ENCODE data around the gene MAGEF1.

The MAGEF1 gene, protein sequence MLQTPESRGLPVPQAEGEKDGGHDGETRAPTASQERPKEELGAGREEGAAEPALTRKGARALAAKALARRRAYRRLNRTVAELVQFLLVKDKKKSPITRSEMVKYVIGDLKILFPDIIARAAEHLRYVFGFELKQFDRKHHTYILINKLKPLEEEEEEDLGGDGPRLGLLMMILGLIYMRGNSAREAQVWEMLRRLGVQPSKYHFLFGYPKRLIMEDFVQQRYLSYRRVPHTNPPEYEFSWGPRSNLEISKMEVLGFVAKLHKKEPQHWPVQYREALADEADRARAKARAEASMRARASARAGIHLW

DNA sequence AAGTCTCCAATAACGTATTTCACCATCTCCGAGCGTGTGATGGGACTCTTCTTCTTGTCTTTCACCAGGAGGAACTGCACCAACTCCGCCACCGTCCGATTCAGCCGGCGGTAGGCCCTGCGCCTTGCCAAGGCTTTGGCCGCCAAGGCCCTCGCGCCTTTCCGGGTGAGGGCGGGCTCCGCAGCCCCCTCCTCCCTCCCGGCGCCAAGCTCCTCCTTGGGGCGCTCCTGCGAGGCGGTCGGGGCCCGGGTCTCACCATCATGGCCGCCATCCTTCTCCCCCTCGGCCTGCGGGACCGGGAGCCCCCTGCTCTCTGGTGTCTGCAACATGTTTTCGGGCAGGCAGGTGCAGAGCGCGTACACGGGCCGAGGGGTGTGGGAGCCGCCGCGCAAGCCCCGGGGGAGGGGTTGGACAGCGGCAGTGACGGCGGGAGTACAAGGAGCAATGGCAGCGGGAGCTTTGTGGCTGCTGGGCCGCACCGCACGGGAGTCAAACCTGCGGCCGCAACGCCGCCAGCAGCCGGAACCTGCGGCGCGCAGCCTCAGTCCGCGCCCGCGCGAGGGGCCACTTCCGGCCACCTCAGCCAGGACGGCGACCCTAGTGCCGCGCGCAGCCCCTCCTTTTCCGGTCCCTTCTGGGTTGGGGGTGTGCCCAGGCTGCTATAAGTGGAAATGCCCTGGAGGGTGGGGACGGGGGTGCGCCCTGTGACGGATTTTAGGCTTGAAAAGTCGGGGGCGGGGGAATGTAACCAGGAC lies at the start of gene MAGEF1:
TSS of gene MAGEF1 (minus strand) at position 572 of the 755 bp plus-strand sequence. CDS start at position 329, 243 bp downstream.
- H3K27ac ChIP-seq = peak within 1 kb of the TSS; percentile 91
- H3K9me3 ChIP-seq = peaks cover 21% of the 10 kb centered on the region
- H3K4me2 ChIP-seq = peak within 1 kb of the TSS; percentile 95
- H3K36me3 ChIP-seq = 0 out of 2 replicates have a peak, but pooled peaks cover 12% of the 10 kb centered on the region
- H3K4me3 ChIP-seq = peak within 1 kb of the TSS; percentile 78
- peaks cover 33% of the 10 kb centered on the region for H3K4me1 ChIP-seq
- no peaks in the 10 kb centered on the region for H4K20me1 ChIP-seq
- peak within 1 kb of the TSS; percentile 82 for H3K9ac ChIP-seq
- no peak for TF ChIP-seq Cebpa-rat (IDR thresholded peaks at IDR 0.05)
- H3K27me3 ChIP-seq = no peaks in the 10 kb centered on the region

GRCh38 chr3:184761075-184761841 lies 49.4 kb upstream of the MAGEF1 start:
- Histone ChIP-seq H3K36me3 (no peaks in the 10 kb centered on the region), H3K4me1 (peaks cover 47% of the 10 kb centered on the region), H3K27ac (no peak overlapping the region), H3K9me3 (no peaks in the 10 kb centered on the region), H3K4me3 (no peak overlapping the region), H3K27me3 (no peaks in the 10 kb centered on the region), H3K9ac (no peak overlapping the region), H4K20me1 (no peaks in the 10 kb centered on the region), H3K4me2 (peak overlapping the region; percentile 42)
- TF ChIP-seq Cebpa-rat (IDR thresholded peaks at IDR 0.05) = no peak

DNA sequence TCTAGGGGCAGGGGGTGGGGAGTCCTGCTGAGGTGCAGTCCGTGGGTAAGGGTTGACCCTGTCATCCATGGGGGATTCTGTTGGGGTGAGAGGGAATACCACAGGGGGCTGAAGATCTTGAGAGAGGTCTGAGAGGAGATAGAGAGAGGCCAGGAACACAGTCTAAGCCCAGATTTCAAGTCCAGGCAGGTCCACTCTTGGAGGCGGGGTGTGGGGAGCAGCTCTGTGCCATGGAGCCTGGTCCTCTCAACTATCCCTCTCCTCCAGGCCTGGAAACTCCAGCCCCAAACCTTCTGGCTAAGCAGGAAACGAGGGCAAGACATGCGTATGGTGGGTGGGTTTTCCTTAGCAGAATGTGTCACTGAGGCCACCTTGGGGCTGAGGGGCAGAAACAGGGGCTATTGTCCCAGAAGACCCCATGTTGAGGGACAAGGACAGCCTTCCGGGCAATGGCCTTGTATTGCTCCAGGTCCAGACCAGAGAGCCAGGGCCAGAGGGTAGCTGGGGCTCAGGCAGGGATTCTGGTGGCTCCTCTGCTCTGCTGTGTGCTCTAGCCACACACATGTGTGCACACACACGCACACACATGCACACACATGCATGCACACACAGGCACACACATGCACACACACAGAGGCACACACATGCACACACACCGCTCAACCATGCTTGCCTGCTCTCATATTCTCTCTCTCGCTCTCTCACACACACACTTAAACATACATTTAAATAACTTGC lies 48.6 kb upstream of the MAGEF1 start:
- Histone ChIP-seq H3K4me1 (peaks cover 47% of the 10 kb centered on the region), H3K9me3 (no peaks in the 10 kb centered on the region), H3K36me3 (no peaks in the 10 kb centered on the region), H3K27ac (no peak overlapping the region), H3K9ac (no peak overlapping the region), H4K20me1 (no peaks in the 10 kb centered on the region), H3K27me3 (no peaks in the 10 kb centered on the region), H3K4me3 (no peak overlapping the region), H3K4me2 (peak overlapping the region; percentile 42; the same call in 1 of the 2 replicates)
- no peak for TF ChIP-seq Cebpa-rat (IDR thresholded peaks at IDR 0.05)

- Histone ChIP-seq H3K9me3 (no peaks in the 10 kb centered on the region), H3K4me2 (no peak overlapping the region), H3K9ac (no peak overlapping the region), H3K36me3 (no peaks in the 10 kb centered on the region), H4K20me1 (no peaks in the 10 kb centered on the region), H3K27ac (no peak overlapping the region), H3K27me3 (no peaks in the 10 kb centered on the region), H3K4me3 (no peak overlapping the region), H3K4me1 (peaks cover 46% of the 10 kb centered on the region)
- no peak for TF ChIP-seq Cebpa-rat (IDR thresholded peaks at IDR 0.05)
Observed at GRCh38 chr3:184759666-184760200, 47.9 kb upstream of the MAGEF1 start.

- Histone ChIP-seq H3K9me3 (no peaks in the 10 kb centered on the region), H3K4me1 (peaks cover 46% of the 10 kb centered on the region), H3K27me3 (no peaks in the 10 kb centered on the region), H3K9ac (no peak overlapping the region), H3K36me3 (no peaks in the 10 kb centered on the region), H3K27ac (no peak overlapping the region), H3K4me2 (no peak overlapping the region), H3K4me3 (no peak overlapping the region), H4K20me1 (no peaks in the 10 kb centered on the region)
- TF ChIP-seq Cebpa-rat (IDR thresholded peaks at IDR 0.05) = no peak
Observed at GRCh38 chr3:184758056-184758455, 46.2 kb upstream of the MAGEF1 start.

GRCh38 chr3:184757022-184757651 lies 45.3 kb upstream of the MAGEF1 start:
- no peak overlapping the region for H3K4me3 ChIP-seq
- peak overlapping the region; percentile 47; the same call in 1 of the 2 replicates for H3K27ac ChIP-seq
- H3K36me3 ChIP-seq = no peaks in the 10 kb centered on the region
- H4K20me1 ChIP-seq = no peaks in the 10 kb centered on the region
- H3K27me3 ChIP-seq = no peaks in the 10 kb centered on the region
- H3K4me1 ChIP-seq = peaks cover 52% of the 10 kb centered on the region
- no peaks in the 10 kb centered on the region for H3K9me3 ChIP-seq
- peak overlapping the region; percentile 15; the same call in 1 of the 2 replicates for H3K9ac ChIP-seq
- no peak for TF ChIP-seq Cebpa-rat (IDR thresholded peaks at IDR 0.05)
- peak overlapping the region; percentile 69 for H3K4me2 ChIP-seq

- Histone ChIP-seq H3K27ac (peak overlapping the region; percentile 47), H4K20me1 (no peaks in the 10 kb centered on the region), H3K27me3 (no peaks in the 10 kb centered on the region), H3K4me2 (peak overlapping the region; percentile 69), H3K9me3 (no peaks in the 10 kb centered on the region), H3K4me3 (no peak overlapping the region), H3K36me3 (no peaks in the 10 kb centered on the region), H3K4me1 (peaks cover 54% of the 10 kb centered on the region), H3K9ac (peak overlapping the region; percentile 15; the same call in 1 of the 2 replicates)
- no peak for TF ChIP-seq Cebpa-rat (IDR thresholded peaks at IDR 0.05)
Observed at GRCh38 chr3:184756151-184757021, 44.5 kb upstream of the MAGEF1 start.

DNA sequence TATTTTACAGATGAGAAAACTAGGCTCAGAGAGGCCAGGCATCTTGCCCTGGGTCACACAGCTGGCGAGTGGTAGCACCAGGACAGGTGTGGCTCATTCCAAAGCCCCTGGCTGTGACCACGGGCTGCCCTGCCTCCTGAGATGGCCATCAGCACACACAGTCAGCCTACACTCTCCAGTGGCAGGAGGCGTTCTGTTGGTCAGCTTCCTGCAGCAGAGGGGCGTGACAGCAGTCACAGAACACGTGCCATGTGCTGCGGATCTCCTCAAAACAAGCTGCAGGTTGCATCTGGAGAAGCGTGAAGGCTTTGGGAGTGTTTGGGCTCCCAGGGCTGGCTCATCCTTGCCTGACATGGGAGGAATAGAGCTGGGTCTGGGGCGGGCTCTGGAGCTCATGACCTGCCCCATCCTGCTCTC lies 43.5 kb upstream of the MAGEF1 start:
- H3K9ac ChIP-seq = no peak overlapping the region
- H3K27ac ChIP-seq = peak overlapping the region; percentile 41

More for the DNA sequence above, 43.5 kb upstream of the MAGEF1 start:
- no peaks in the 10 kb centered on the region for H3K27me3 ChIP-seq
- H3K4me3 ChIP-seq = no peak overlapping the region
- H3K4me1 ChIP-seq = peaks cover 49% of the 10 kb centered on the region
- H4K20me1 ChIP-seq = no peaks in the 10 kb centered on the region
- TF ChIP-seq Cebpa-rat (IDR thresholded peaks at IDR 0.05) = no peak
- H3K36me3 ChIP-seq = no peaks in the 10 kb centered on the region
- no peaks in the 10 kb centered on the region for H3K9me3 ChIP-seq
- peak overlapping the region; percentile 69 for H3K4me2 ChIP-seq

Measured in BLaER1 (cell line).